ENCODE measurements around the gene NSUN2.
A peak's percentile ranks its signal among the peaks of the same experiment; 100 is the strongest.
"Not testable (repeated sequence)": the region's sequence is repeated elsewhere in the genome, so short reads cannot be mapped to it uniquely, and the experiment has no call there.

The NSUN2 gene

GRCh38 chr5:6632888-6633468 lies at the start of gene NSUN2, which contains the start of gene SRD5A1:
TSS of gene NSUN2 (minus strand) at chr5:6633044. CDS start at chr5:6632979, 65 bp downstream.
TSS of gene SRD5A1 (plus strand) at chr5:6633440. CDS start at chr5:6633577, 137 bp downstream.
- peak; percentile 81 to 90 for DNase-seq (ENCODE audit: low read depth in 2 of 2)

DNA sequence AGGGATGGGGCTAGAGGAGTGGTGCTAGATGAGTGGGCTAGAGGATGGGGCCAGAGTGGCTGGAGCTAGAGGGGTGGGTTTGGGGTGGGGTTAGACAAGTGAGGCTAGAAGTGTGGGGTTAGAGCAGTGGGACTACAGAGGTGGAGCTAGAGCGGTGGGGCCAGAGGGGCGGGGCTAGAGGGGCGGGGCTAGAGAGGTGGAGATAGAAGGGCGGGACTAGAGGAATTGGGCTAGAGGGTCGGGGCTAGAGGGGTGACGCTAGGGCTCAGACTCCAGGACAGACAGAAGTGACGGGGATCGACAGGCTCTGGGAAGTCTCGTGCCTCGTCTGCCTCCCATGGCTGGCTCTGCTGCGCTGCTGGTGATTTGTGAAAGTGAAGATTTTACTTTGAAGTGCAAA lies 49.4 kb upstream of the NSUN2 start:
- DNase-seq (ENCODE audit: low read depth in 2 of 2) = no peak

- DNase-seq (ENCODE audit: low read depth in 2 of 2) = no peak
Observed at GRCh38 chr5:6681682-6682081, 48.8 kb upstream of the NSUN2 start.

DNA sequence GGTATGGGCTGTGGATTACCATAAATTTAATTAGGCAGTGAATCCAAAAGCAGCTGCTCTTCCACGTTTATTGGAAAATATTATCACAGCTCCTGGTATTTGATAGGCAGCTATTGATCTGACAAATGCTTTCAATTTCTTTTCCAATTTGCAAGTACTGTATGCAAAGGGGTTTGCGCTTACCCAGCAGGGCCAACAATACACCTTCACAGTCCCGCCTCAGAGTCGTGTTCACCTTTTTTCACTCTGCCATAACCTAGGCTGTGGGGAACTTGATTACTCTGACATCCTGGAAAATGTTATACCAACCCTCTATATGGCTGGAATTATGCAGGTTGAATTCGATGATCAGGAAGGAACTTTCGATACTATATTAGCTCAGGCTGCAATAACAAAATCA lies 48.1 kb upstream of the NSUN2 start:
- DNase-seq (ENCODE audit: low read depth in 2 of 2) = no peak

- no peak for DNase-seq (ENCODE audit: low read depth in 2 of 2)
Observed at GRCh38 chr5:6678385-6678784, 45.5 kb upstream of the NSUN2 start.

- DNase-seq (ENCODE audit: low read depth in 2 of 2) = no peak
Observed at GRCh38 chr5:6676702-6677101, 43.9 kb upstream of the NSUN2 start.

DNA sequence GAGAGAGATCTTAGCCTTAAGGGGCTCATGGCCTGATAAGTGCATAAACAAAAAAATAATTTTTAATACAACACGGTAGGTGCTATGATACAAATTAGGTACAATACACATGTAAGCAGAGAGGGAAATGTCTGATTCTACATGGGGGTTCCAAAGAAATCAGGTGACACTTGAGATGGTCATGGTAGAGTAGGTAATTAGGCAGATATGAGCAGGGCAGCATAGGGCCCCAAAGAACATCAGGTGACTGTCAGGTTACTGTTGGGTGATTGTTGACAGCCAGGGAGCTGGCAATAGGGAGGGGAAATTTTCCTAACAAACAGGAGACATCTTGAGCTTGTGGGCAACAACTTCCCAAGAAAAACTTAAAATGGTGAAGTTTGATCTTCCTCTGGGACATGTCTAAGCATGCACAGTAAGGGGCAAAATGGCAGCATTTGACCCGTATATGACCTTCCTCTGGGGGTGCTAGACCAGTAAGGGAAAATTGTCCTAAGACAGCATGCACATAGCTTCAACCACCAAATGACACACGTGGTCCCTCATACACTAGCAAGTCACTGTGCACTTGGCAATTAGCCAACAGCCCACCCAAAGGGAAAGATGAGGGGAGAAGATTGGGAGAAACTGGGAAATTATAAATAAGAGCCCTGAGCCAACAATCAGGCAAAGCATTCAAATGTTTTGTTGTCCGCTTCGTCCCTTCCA lies 43.1 kb upstream of the NSUN2 start:
- DNase-seq (ENCODE audit: low read depth in 2 of 2) = no peak

DNA sequence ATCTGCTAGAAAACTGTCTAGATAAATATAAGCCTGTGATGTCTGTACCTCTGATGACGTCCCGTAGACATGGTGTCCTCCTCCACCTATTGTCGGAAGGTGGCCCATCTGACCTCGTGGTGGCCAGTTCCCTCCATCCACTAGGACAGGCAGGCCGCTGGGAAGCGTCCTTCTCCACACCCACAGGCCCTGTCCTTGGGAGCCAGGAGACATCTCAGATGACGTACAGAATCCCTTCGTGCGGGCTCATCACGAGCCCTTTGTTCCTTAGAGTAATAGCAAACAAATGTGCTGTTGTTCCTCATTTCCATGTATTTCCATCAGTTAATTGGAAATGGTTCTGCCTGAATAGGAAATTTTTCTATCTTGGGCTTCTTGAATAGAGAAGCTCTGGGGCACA lies 42.0 kb upstream of the NSUN2 start:
- DNase-seq (ENCODE audit: low read depth in 2 of 2) = no peak

- no peak for DNase-seq (ENCODE audit: low read depth in 2 of 2)
Observed at GRCh38 chr5:6674421-6674820, 41.6 kb upstream of the NSUN2 start.

GRCh38 chr5:6673963-6674362 lies 41.1 kb upstream of the NSUN2 start:
- DNase-seq (ENCODE audit: low read depth in 2 of 2) = no peak

- no peak for DNase-seq (ENCODE audit: low read depth in 2 of 2)
Observed at GRCh38 chr5:6673031-6673430, 40.2 kb upstream of the NSUN2 start.

DNA sequence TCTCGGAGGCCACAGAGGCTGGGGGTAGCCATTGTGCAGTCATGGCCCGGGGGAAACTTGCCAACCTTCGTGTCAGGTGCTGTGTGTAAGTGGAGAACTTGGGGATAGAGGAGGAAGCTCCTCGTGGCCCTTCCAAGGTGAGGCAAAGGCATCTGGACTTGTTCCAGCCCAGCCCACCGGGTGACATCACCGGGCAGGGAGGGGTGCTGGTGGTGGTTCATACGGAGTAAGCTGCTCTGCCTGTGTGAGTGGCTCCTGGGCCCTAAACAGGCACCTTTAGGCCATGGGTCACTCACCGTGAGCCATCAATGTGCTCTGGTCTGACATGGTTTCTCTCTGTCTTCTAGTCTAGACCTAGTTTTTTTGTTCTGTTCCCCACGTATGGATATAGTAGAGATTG lies 35.9 kb upstream of the NSUN2 start:
- DNase-seq (ENCODE audit: low read depth in 2 of 2) = not testable (repeated sequence)

- no peak for DNase-seq (ENCODE audit: low read depth in 2 of 2)
Observed at GRCh38 chr5:6667648-6668047, 34.8 kb upstream of the NSUN2 start.

GRCh38 chr5:6666762-6667161 lies 33.9 kb upstream of the NSUN2 start:
- no peak for DNase-seq (ENCODE audit: low read depth in 2 of 2)

DNA sequence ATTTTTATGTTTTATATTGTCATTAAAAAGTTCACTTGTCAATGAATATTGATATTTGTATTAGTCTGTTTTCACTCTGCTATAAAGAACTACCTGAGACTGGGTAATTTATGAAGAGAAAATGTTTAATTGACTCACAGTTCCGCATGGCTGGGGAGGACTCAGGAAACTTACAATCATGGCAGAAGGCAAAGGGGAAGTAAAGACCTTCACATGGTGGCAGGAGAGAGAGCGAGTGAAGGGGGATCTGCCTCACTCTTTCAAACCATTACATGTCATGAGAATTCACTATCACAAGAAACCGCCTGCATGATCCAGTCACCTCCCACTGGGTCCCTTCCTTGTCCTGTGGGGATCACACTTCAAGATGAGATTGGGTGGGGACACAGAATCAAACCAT lies 27.8 kb upstream of the NSUN2 start:
- DNase-seq (ENCODE audit: low read depth in 2 of 2) = no peak

- no peak for DNase-seq (ENCODE audit: low read depth in 2 of 2)
Observed at GRCh38 chr5:6659941-6660684, 27.3 kb upstream of the NSUN2 start.

DNA sequence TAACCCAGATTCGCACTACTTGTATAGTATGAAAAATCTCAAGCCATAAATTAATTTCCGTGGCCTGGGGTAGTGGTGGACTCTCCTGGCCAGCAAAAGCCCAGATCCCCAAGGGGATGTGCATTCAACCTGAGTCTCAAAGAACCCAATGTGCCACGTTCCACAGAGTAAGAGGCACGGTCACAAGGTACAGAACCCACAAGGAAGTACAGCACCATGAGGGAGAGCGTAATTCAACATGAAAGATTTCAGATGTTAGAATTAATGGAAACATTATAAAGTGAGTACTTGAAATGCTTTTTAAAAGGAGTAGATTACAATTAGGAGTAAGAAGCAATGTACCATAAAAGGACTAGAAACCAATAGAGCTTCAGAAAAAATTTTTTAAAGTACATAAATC lies 23.8 kb upstream of the NSUN2 start:
- DNase-seq (ENCODE audit: low read depth in 2 of 2) = no peak

DNA sequence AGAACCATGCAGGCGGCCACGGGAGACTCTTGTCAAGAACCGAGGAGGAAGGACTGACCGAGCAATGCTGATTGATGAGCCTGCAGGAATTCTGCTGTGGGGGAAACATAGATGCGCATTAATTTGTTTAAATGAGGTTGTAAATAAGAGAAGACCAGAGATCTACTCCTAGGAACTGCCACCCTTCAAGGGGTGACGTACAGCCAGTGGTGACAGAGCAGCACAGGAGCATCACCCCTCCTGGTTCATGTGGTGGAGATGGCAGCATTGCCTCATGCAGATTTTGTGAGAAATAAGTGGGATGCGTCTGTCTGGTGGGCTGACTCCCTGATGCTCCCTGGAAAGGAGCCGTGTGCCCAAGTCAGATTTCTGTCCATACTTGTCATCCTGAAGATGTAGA lies 22.6 kb upstream of the NSUN2 start:
- no peak for DNase-seq (ENCODE audit: low read depth in 2 of 2)

- no peak for DNase-seq (ENCODE audit: low read depth in 2 of 2)
Observed at GRCh38 chr5:6652025-6652424, 19.2 kb upstream of the NSUN2 start.

DNA sequence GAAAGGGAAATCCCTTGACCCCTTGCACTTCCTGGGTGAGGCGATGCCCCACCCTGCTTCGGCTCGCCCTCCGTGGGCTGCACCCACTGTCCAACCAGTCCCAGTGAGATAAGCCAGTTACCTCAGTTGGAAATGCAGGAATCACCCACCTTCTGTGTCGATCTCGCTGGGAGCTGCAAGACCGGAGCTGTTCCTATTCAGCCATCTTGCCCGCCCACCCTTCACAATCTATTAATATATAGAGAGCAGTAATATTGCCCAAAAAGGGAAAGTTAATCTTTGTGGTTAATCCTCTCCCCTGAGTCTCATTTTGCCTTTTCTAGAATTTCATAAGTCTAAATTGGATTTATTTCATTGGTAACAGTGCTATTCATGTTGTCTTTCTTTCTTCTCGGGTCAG lies 16.8 kb upstream of the NSUN2 start:
- DNase-seq (ENCODE audit: low read depth in 2 of 2) = no peak

DNA sequence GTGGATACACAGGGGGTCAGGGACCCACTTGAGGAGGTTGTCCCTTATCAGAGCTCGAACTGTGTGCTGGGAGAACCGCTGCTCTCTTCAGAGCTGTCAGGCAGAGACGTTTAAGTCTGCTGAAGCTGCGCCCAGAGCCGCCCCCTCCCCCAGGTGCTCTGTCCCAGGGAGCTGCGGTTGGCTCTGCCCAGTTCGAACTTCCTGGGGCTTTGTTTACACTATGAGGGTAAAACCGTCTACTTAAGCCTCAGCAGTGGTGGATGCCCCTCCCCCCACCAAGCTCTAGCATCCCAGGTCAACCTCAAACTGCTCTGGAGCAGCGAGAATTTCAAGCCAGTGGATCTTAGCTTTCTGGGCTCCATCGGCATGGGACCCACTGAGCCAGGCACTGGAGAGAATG lies 16.3 kb upstream of the NSUN2 start:
- no peak for DNase-seq (ENCODE audit: low read depth in 2 of 2)

- not testable (repeated sequence) for DNase-seq (ENCODE audit: low read depth in 2 of 2)
Observed at GRCh38 chr5:6645571-6646362, 12.9 kb upstream of the NSUN2 start.
